ENCODE measurements around the gene RASA3. TPM values are rescaled to one million over a fixed set of nuclear protein-coding genes. Genes with fewer than 3 reads are reported as not detected.
"Not testable (repeated sequence)": the region's sequence is repeated elsewhere in the genome, so short reads cannot be mapped to it uniquely, and the experiment has no call there.

RASA3 gene
- polyA plus RNA-seq, 1 donor from 2014 or later, result 8.5 TPM

- Histone ChIP-seq H4K20me1 (ENCODE audit: insufficient read depth) (no peaks in the 10 kb centered on the region), H3K9ac (ENCODE audit: low read length) (no peak overlapping the region), H3K79me2 (replicated peaks; ENCODE audit: insufficient read depth, low read length) (no peaks in the 10 kb centered on the region), H3K9me2 (ENCODE audit: insufficient read depth, low read length) (no peaks in the 10 kb centered on the region), H2AFZ (ENCODE audit: low read depth, low read length) (no peak overlapping the region), H3K27me3 (ENCODE audit: insufficient read depth, low read depth, low read length) (no peaks in the 10 kb centered on the region), H3F3A (ENCODE audit: insufficient read depth, low read length, poor library complexity, severe bottlenecking) (no peaks in the 10 kb centered on the region), H3K36me3 (ENCODE audit: insufficient read depth, low read length) (no peaks in the 10 kb centered on the region), H3K27ac (ENCODE audit: low read length) (no peak overlapping the region), H3K9me3 (ENCODE audit: low read length) (no peaks in the 10 kb centered on the region), H3K4me2 (ENCODE audit: low read length) (no peak overlapping the region), H3K4me3 (ENCODE audit: low read length) (no peak overlapping the region)
- TF ChIP-seq POLR2AphosphoS5 (IDR thresholded peaks at IDR 0.05) (no peak), RAD21 (conservative IDR thresholded peaks at IDR 0.05) (no peak), CTCF (IDR thresholded peaks at IDR 0.05; ENCODE audit: poor library complexity, severe bottlenecking) (no peak), TAF1 (IDR thresholded peaks at IDR 0.05; ENCODE audit: low read depth) (no peak), EP300 (conservative IDR thresholded peaks at IDR 0.05; ENCODE audit: poor library complexity, severe bottlenecking) (no peak), MXI1 (conservative IDR thresholded peaks at IDR 0.05; ENCODE audit: poor library complexity, severe bottlenecking) (no peak), REST (IDR thresholded peaks at IDR 0.05; ENCODE audit: borderline replicate concordance) (no peak), EZH2 (IDR thresholded peaks at IDR 0.05; ENCODE audit: borderline replicate concordance, insufficient read depth, low read length, poor library complexity, severe bottlenecking) (no peak), SMC3 (conservative IDR thresholded peaks at IDR 0.05; ENCODE audit: poor library complexity) (no peak)
Measured at GRCh38 chr13:114099918-114100445, 32.4 kb downstream of the RASA3 start.

DNA sequence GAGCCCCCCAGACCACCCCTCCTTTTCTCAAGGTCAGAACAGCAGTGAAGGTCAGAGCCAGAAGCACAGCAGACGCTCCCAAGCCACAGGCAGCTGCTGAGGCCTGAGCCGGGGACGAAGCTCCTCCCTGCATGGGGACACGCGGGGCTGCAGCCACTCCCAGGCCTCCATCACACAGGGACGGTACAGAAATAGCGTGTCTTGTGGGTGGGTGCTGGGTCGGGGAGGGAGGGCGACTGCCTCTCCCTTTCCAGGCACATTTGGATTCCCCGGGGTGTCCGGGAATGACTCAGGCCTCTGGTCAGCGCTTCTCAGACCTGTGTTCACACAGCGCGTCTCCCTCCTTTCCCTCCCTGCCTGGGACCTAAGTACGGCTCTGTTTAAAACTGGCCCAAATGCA lies 33.2 kb downstream of the RASA3 start:
- Histone ChIP-seq H3F3A (ENCODE audit: insufficient read depth, low read length, poor library complexity, severe bottlenecking) (no peaks in the 10 kb centered on the region), H2AFZ (ENCODE audit: low read depth, low read length) (no peak overlapping the region), H3K9me2 (ENCODE audit: insufficient read depth, low read length) (no peaks in the 10 kb centered on the region), H3K9ac (ENCODE audit: low read length) (no peak overlapping the region), H3K4me2 (ENCODE audit: low read length) (no peak overlapping the region), H3K9me3 (ENCODE audit: low read length) (no peaks in the 10 kb centered on the region), H3K27me3 (ENCODE audit: insufficient read depth, low read depth, low read length) (no peaks in the 10 kb centered on the region), H3K79me2 (replicated peaks; ENCODE audit: insufficient read depth, low read length) (no peaks in the 10 kb centered on the region), H3K4me3 (ENCODE audit: low read length) (no peak overlapping the region), H3K36me3 (ENCODE audit: insufficient read depth, low read length) (no peaks in the 10 kb centered on the region), H4K20me1 (ENCODE audit: insufficient read depth) (no peaks in the 10 kb centered on the region), H3K27ac (ENCODE audit: low read length) (no peak overlapping the region)
- TF ChIP-seq EP300 (conservative IDR thresholded peaks at IDR 0.05; ENCODE audit: poor library complexity, severe bottlenecking) (no peak), TAF1 (IDR thresholded peaks at IDR 0.05; ENCODE audit: low read depth) (no peak), RAD21 (conservative IDR thresholded peaks at IDR 0.05) (no peak), POLR2AphosphoS5 (IDR thresholded peaks at IDR 0.05) (no peak), MXI1 (conservative IDR thresholded peaks at IDR 0.05; ENCODE audit: poor library complexity, severe bottlenecking) (no peak), CTCF (IDR thresholded peaks at IDR 0.05; ENCODE audit: poor library complexity, severe bottlenecking) (no peak), SMC3 (conservative IDR thresholded peaks at IDR 0.05; ENCODE audit: poor library complexity) (no peak), REST (IDR thresholded peaks at IDR 0.05; ENCODE audit: borderline replicate concordance) (no peak), EZH2 (IDR thresholded peaks at IDR 0.05; ENCODE audit: borderline replicate concordance, insufficient read depth, low read length, poor library complexity, severe bottlenecking) (no peak)

- H3K79me2 ChIP-seq (replicated peaks; ENCODE audit: insufficient read depth, low read length); H3K9ac ChIP-seq (ENCODE audit: low read length); H4K20me1 ChIP-seq (ENCODE audit: insufficient read depth); H3K4me2 ChIP-seq (ENCODE audit: low read length); H3F3A ChIP-seq (ENCODE audit: insufficient read depth, low read length, poor library complexity, severe bottlenecking); H2AFZ ChIP-seq (ENCODE audit: low read depth, low read length); H3K36me3 ChIP-seq (ENCODE audit: insufficient read depth, low read length); H3K9me3 ChIP-seq (ENCODE audit: low read length); H3K4me3 ChIP-seq (ENCODE audit: low read length); H3K27ac ChIP-seq (ENCODE audit: low read length); H3K9me2 ChIP-seq (ENCODE audit: insufficient read depth, low read length); H3K27me3 ChIP-seq (ENCODE audit: insufficient read depth, low read depth, low read length): not testable (repeated sequence)
Measured at GRCh38 chr13:114098689-114099056, 33.8 kb downstream of the RASA3 start.
